AG04450 (cell line): Measurements from ENCODE around the gene MORC3. TPM values are rescaled to one million over a fixed set of nuclear protein-coding genes. Genes with fewer than 3 reads are reported as not detected.
A peak's percentile ranks its signal among the peaks of the same experiment; 100 is the strongest.

Experiments
- CTCF ChIA-PET: fragments of 300-600, 350-600 bp; formaldehyde crosslinking; extraction: SDS; loops from one replicate; lab custom pipeline; 2022; ENCODE audit warnings: antibody characterized with exemption, inconsistent platforms; lab: Charles Lee
- POLR2A ChIA-PET: fragments of 350-600 bp; formaldehyde crosslinking; extraction: SDS; loops from one replicate; lab custom pipeline; 2021; ENCODE audit warnings: antibody characterized with exemption, inconsistent platforms; lab: Yijun Ruan, JAX
- DNase-seq: peaks from one replicate; pipeline ENCODE4 v3.0.0-alpha.2; 2011; ENCODE audit warnings: low read depth, low spot score
- H3K27ac ChIP-seq: one replicate; pipeline ENCODE4 v1.5.1; 2012; ENCODE audit warnings: low read depth, low read length, control low read depth
- H3K27me3 ChIP-seq: one replicate; pipeline ENCODE4 v1.6.0; 2012; ENCODE audit warnings: low read length; ENCODE audit not compliant: control insufficient read depth, insufficient read depth
- H3K4me3 ChIP-seq: 2 replicates; pipeline ENCODE4 v1.5.1; 2011; ENCODE audit warnings: mild to moderate bottlenecking, low read depth, low read length, control low read depth
- H3K9me3 ChIP-seq: 2 replicates; pipeline ENCODE4 v1.5.1; 2012; ENCODE audit warnings: low read length; ENCODE audit not compliant: control insufficient read depth, insufficient read depth
- CTCF ChIP-seq: IDR thresholded peaks from 2 replicates; pipeline ENCODE4 v1.5.1; 2011; ENCODE audit warnings: low read depth, low read length, control low read depth, inconsistent platforms
- polyA plus RNA-seq: library from polyadenylated mRNA; depleted of rRNA; stranded (reverse); fragments of >200 nt; gene quantifications from 2 replicates; pipeline ENCODE4 v1.2.3, GENCODE V29; 2011; rRNA removed
- small RNA-seq: library from RNA; depleted of rRNA; stranded (forward); fragments of <200 nt; gene quantifications from one replicate; pipeline ENCODE3, GENCODE V24; 2012; ENCODE audit warnings: low read depth; ENCODE audit not compliant: insufficient read length

MORC3 gene
- polyA plus RNA-seq, 1 experiment: 31.6 TPM

- peak overlapping the region; percentile 31 for H3K27ac ChIP-seq
- ChIA-PET CTCF (no interaction called here), POLR2A (no interaction called here)
- no peak overlapping the region for H3K4me3 ChIP-seq
- peak; percentile 46 for DNase-seq
- no peaks in the 10 kb centered on the region for H3K27me3 ChIP-seq
- TF ChIP-seq CTCF: no peak
- no peaks in the 10 kb centered on the region for H3K9me3 ChIP-seq
Measured at GRCh38 chr21:36425286-36425685, 105.3 kb downstream of the MORC3 start.

Small RNAs within 50 kb of the gene (small RNA-seq; reads per million reads assigned to genes)
- not detected for gene ATP5MFP1

Other genes starting within 250 kb of the MORC3 start
- 10.2 and 10.9 TPM in 2 replicates for gene CBR3, start 185.1 kb upstream of the MORC3 start, polyA plus RNA-seq
- gene DOP1B, start 163.4 kb upstream of the MORC3 start, polyA plus RNA-seq: 7.3 and 8.9 TPM in 2 replicates
- gene CHAF1B, start 65.2 kb downstream of the MORC3 start, polyA plus RNA-seq: 3.5 and 3.7 TPM in 2 replicates
- gene CLDN14, start 159.9 kb downstream of the MORC3 start, polyA plus RNA-seq: not detected in 2 replicates